VCaP (cell line): ENCODE measurements around the gene ELOVL4.

Experiments used
- H3K27ac ChIP-seq: fragments of 450-650 bp; 2 replicates; pipeline ENCODE4 v1.5.1; 2017
- TF ChIP-seq, protein P1 (sequence below): fragments of 450-650 bp; conservative IDR thresholded peaks from 2 replicates; pipeline ENCODE4 v1.5.1; 2017; ENCODE audit warnings: mild to moderate bottlenecking, moderate library complexity

The ELOVL4 gene

DNA sequence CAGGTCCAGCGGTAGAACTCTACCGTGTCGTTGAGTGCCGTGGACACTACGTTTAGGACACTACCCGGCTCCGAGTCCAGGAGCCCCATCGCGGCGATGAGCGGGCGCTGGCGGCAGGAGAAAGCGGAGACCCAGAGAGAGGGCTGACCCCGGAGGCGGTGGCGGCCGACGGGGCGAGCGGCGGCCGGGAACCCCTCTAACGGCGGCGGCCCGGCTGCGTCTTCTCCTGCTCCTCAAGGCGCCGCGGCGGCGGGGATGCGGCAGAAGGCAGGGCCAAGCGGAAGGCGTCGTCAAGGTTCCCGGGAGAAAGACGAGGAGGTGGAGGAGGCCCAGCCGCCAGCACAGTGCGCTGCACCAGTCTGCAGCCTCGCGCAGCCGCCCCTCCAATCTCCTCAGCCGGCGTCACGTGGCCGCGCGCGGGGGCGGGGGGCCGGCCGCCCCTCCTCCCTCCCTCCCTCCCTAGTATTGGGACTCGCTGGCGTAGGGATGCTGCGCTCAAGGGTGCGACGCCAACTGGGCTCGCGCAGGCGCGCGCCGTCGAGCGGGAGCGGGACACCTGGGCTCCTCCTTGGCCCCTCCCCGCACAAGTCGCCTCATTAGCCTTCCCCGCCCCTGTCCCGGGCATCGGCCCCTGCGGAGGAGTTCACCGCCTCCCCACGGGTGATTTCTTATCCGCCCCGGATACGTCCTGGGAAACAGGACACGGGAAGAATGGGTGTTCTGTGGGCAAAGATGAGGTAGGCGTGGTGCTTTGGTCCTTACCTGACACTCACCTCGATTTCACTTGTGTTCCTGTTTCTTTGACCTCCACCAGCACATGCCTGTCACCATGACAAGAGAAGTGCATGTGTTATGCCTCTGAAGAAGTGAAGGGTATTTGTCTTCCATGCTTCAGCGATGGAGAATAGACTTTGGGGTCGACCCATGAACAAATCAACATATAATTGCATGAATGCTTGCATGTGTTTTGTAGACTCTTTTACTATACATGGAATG lies at the start of gene ELOVL4:
Gene ELOVL4 (minus strand): TSS at position 363 of the 996 bp plus-strand sequence. CDS start 274 bp downstream, at position 89.
- peak within 1 kb of the TSS; percentile 68 for H3K27ac ChIP-seq
- TF ChIP-seq, protein P1, sequence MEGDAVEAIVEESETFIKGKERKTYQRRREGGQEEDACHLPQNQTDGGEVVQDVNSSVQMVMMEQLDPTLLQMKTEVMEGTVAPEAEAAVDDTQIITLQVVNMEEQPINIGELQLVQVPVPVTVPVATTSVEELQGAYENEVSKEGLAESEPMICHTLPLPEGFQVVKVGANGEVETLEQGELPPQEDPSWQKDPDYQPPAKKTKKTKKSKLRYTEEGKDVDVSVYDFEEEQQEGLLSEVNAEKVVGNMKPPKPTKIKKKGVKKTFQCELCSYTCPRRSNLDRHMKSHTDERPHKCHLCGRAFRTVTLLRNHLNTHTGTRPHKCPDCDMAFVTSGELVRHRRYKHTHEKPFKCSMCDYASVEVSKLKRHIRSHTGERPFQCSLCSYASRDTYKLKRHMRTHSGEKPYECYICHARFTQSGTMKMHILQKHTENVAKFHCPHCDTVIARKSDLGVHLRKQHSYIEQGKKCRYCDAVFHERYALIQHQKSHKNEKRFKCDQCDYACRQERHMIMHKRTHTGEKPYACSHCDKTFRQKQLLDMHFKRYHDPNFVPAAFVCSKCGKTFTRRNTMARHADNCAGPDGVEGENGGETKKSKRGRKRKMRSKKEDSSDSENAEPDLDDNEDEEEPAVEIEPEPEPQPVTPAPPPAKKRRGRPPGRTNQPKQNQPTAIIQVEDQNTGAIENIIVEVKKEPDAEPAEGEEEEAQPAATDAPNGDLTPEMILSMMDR, result no peak

DNA sequence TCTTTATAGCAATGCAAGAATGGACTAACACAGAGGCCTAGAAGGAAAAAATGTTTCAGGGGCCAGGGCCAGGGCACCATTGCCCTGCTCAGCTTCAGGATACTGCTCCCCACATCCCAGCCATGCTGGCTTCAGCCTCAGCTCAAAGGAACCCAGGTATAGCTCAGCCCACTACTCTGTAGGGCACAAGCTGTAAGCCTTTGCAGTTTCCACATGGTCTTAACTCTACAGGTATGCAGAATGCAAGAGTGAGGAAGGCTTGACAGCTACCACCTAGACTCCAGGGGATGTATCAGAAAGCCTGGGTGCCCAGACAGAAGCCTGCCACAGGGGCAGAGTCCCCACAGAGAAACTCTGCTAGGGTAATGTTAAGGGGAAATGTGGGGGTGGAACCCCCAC lies 46.6 kb upstream of the ELOVL4 start:
- H3K27ac ChIP-seq, result no peak overlapping the region
- TF ChIP-seq, protein P1, result no peak

DNA sequence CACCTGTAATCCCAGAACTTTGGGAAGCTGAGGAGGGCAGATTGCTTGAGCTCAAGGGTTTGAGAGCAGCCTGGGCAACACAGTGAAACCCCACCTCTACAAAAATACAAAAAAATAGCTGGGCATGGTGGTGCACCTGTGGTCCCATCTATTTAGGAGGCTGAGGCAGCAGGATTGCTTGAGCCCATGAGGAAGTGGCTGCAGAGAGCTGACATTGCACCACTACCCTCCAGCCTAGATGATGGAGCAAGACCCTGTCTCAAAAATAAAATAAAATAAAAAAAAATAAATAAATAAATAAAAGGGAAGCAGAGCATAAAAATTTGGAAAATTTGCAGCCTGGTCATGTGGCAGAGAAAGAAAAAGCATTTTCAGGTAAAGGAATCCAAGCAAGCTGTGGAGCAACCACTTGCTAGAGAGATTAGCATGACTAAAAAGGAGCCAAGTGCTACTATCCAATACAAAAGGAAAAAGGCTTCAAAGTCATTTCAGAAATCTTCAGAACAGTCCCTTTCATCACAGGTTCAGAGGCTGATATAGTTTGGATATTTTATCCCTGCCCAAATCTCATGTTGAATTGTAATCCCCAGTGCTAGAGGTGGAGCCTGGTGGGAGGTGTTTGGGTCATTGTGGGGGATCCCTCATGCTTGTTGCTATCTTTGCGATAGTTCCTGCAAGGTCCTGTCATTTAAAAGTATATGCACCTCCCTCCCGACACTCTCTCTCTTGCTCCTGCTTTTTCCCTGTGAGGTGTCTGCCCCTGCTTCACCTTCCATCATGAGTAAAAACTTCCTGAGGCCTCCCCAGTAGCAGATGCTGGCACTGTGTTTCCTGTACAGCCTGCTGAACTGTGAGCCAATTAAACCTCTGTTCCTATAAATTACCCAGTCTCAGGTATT lies 45.9 kb upstream of the ELOVL4 start:
- no peak overlapping the region for H3K27ac ChIP-seq
- TF ChIP-seq, protein P1, result no peak

DNA sequence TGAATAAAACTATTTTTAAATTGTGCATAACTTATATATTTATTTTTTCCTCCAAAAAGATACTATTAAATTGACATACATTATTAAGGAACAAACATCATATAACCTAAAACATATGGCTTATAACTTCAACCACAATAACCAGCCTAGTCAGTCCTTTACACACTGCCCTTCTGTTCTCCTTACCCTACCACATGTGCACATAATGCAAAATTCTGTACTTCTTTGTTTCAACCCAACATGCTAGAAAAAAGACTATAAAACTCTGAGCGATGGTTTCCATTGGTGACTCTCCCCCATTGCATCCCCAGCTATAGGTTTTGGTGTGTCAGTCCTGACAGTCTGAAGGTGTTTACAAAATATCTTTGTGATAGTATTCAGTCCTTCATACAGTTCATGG lies 42.3 kb upstream of the ELOVL4 start:
- TF ChIP-seq, protein P1, result no peak
- H3K27ac ChIP-seq, result no peak overlapping the region

- H3K27ac ChIP-seq, result no peak overlapping the region
- TF ChIP-seq, protein P1, result no peak
Measured at GRCh38 chr6:79985128-79985527, 37.8 kb upstream of the ELOVL4 start.

DNA sequence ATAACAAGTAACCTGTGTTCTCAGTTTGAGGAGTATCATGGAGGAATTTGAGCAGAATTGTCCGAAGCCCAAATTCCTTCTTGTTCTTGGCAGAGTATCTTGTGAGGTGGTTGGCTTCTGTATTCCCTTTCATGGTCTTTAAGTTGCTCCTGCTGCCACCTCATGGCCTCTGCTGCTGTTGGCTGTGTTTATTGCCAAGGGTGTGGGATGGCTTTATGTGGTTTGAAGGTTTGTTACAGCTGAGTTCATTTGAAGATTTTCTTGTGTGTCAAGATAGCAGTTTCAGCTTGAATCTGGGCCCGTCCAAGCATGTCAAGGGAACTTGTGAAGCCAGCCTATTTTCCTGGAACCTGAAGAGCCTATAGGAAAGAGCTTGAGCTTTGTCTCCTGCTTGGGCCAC lies 36.9 kb upstream of the ELOVL4 start:
- TF ChIP-seq, protein P1, result peak; percentile 43
- H3K27ac ChIP-seq, result no peak overlapping the region

GRCh38 chr6:79981652-79982051 lies 34.3 kb upstream of the ELOVL4 start:
- TF ChIP-seq, protein P1, result no peak
- H3K27ac ChIP-seq, result no peak overlapping the region
